IPS-20b (cell line): ENCODE results near the gene RARRES2.

ENCODE experiments used
- H3K27ac ChIP-seq: one replicate; pipeline ENCODE4 v1.5.1; 2013; ENCODE audit warnings: low read length
- H3K27me3 ChIP-seq: 2 replicates; pipeline ENCODE4 v1.6.1; 2013; ENCODE audit warnings: mild to moderate bottlenecking, low read length, inconsistent platforms; ENCODE audit not compliant: insufficient read depth
- H3K36me3 ChIP-seq: 2 replicates; pipeline ENCODE4 v1.6.1; 2013; ENCODE audit warnings: low read depth, mild to moderate bottlenecking, inconsistent platforms, low read length, moderate library complexity; ENCODE audit not compliant: insufficient read depth
- H3K4me1 ChIP-seq: 2 replicates; pipeline ENCODE4 v1.6.1; 2013; ENCODE audit warnings: mild to moderate bottlenecking, control low read depth, inconsistent platforms, low read length, moderate library complexity; ENCODE audit not compliant: insufficient read depth
- H3K4me3 ChIP-seq: 2 replicates; pipeline ENCODE4 v1.5.1; 2013; ENCODE audit warnings: mild to moderate bottlenecking, low read length, inconsistent platforms
- H3K9ac ChIP-seq: 2 replicates; pipeline ENCODE4 v1.6.1; 2013; ENCODE audit warnings: low read depth, mild to moderate bottlenecking, inconsistent platforms, low read length, moderate library complexity
- H3K9me3 ChIP-seq: 2 replicates; pipeline ENCODE4 v1.6.1; 2013; ENCODE audit warnings: mild to moderate bottlenecking, low read depth, low read length, inconsistent platforms; ENCODE audit not compliant: insufficient read depth

Gene RARRES2

GRCh38 chr7:150368096-150368883 lies 26.9 kb upstream of the RARRES2 start, which contains the start of gene REPIN1:
Gene REPIN1 (plus strand): TSS chr7:150368822. CDS start chr7:150369712, 890 bp downstream.
- Histone ChIP-seq H3K27ac (peak within 1 kb of the TSS; percentile 96), H3K36me3 (peaks cover 37% of the 10 kb centered on the region)

GRCh38 chr7:150367677-150368095 lies 26.3 kb upstream of the RARRES2 start:
- H3K4me3 ChIP-seq: peak overlapping the region; percentile 95
- no peaks in the 10 kb centered on the region for H3K27me3 ChIP-seq
- peak overlapping the region; percentile 95; the same call in 1 of the 2 replicates for H3K9ac ChIP-seq
- peaks cover 25% of the 10 kb centered on the region for H3K4me1 ChIP-seq
- peaks cover 31% of the 10 kb centered on the region for H3K36me3 ChIP-seq
- H3K27ac ChIP-seq: peak overlapping the region; percentile 72
- H3K9me3 ChIP-seq: no peaks in the 10 kb centered on the region

More at GRCh38 chr7:150368096-150368883, 26.9 kb upstream of the RARRES2 start, which contains the start of gene REPIN1:
- no peaks in the 10 kb centered on the region for H3K27me3 ChIP-seq
- H3K4me1 ChIP-seq: peaks cover 28% of the 10 kb centered on the region
- peak within 1 kb of the TSS; percentile 95 for H3K4me3 ChIP-seq
- H3K9me3 ChIP-seq: no peaks in the 10 kb centered on the region
- peak within 1 kb of the TSS; percentile 95 for H3K9ac ChIP-seq

GRCh38 chr7:150365673-150366398 lies 24.4 kb upstream of the RARRES2 start:
- H3K4me1 ChIP-seq: peaks cover 39% of the 10 kb centered on the region
- peak overlapping the region; percentile 39; the same call in 1 of the 2 replicates for H3K9ac ChIP-seq
- H3K9me3 ChIP-seq: no peaks in the 10 kb centered on the region
- peaks cover 13% of the 10 kb centered on the region for H3K36me3 ChIP-seq
- no peak overlapping the region for H3K4me3 ChIP-seq
- no peak overlapping the region for H3K27ac ChIP-seq
- no peaks in the 10 kb centered on the region for H3K27me3 ChIP-seq

GRCh38 chr7:150365194-150365593 lies 23.8 kb upstream of the RARRES2 start:
- peaks cover 33% of the 10 kb centered on the region for H3K4me1 ChIP-seq
- H3K27ac ChIP-seq: no peak overlapping the region
- no peak overlapping the region for H3K4me3 ChIP-seq
- no peaks in the 10 kb centered on the region for H3K27me3 ChIP-seq
- no peaks in the 10 kb centered on the region for H3K9me3 ChIP-seq
- peaks cover 7% of the 10 kb centered on the region; the same call in 1 of the 2 replicates for H3K36me3 ChIP-seq
- no peak overlapping the region for H3K9ac ChIP-seq

- Histone ChIP-seq H3K9me3 (no peaks in the 10 kb centered on the region), H3K4me3 (no peak overlapping the region), H3K4me1 (peaks cover 24% of the 10 kb centered on the region; the same call in 1 of the 2 replicates), H3K27ac (no peak overlapping the region), H3K36me3 (no peaks in the 10 kb centered on the region), H3K27me3 (no peaks in the 10 kb centered on the region), H3K9ac (no peak overlapping the region)
These were observed 22.4 kb upstream of the RARRES2 start for GRCh38 chr7:150363872-150364271.

GRCh38 chr7:150363370-150363769 lies 21.9 kb upstream of the RARRES2 start:
- Histone ChIP-seq H3K9ac (no peak overlapping the region), H3K4me3 (no peak overlapping the region), H3K4me1 (peaks cover 24% of the 10 kb centered on the region; the same call in 1 of the 2 replicates), H3K36me3 (no peaks in the 10 kb centered on the region), H3K9me3 (no peaks in the 10 kb centered on the region), H3K27me3 (no peaks in the 10 kb centered on the region), H3K27ac (no peak overlapping the region)

- no peak overlapping the region for H3K27ac ChIP-seq
- no peaks in the 10 kb centered on the region for H3K9me3 ChIP-seq
- no peaks in the 10 kb centered on the region for H3K36me3 ChIP-seq
- H3K4me3 ChIP-seq: no peak overlapping the region
- H3K4me1 ChIP-seq: peaks cover 23% of the 10 kb centered on the region; the same call in 1 of the 2 replicates
- no peak overlapping the region; the same call in 1 of the 2 replicates for H3K9ac ChIP-seq
- H3K27me3 ChIP-seq: no peaks in the 10 kb centered on the region
These were observed 20.6 kb upstream of the RARRES2 start for GRCh38 chr7:150361807-150362621.

- no peak overlapping the region for H3K27ac ChIP-seq
- peaks cover 26% of the 10 kb centered on the region; the same call in 1 of the 2 replicates for H3K4me1 ChIP-seq
These were observed 20.0 kb upstream of the RARRES2 start for GRCh38 chr7:150361402-150361801.

GRCh38 chr7:150360363-150361058 lies 19.1 kb upstream of the RARRES2 start:
- Histone ChIP-seq H3K36me3 (no peaks in the 10 kb centered on the region), H3K27ac (no peak overlapping the region), H3K4me3 (no peak overlapping the region), H3K9me3 (no peaks in the 10 kb centered on the region), H3K9ac (no peak overlapping the region), H3K27me3 (no peaks in the 10 kb centered on the region), H3K4me1 (peaks cover 20% of the 10 kb centered on the region; the same call in 1 of the 2 replicates)

More at GRCh38 chr7:150361402-150361801, 20.0 kb upstream of the RARRES2 start:
- no peaks in the 10 kb centered on the region for H3K36me3 ChIP-seq
- no peaks in the 10 kb centered on the region for H3K27me3 ChIP-seq
- no peak overlapping the region; the same call in 1 of the 2 replicates for H3K9ac ChIP-seq
- H3K4me3 ChIP-seq: no peak overlapping the region
- H3K9me3 ChIP-seq: no peaks in the 10 kb centered on the region

- Histone ChIP-seq H3K27me3 (no peaks in the 10 kb centered on the region), H3K9ac (no peak overlapping the region), H3K4me3 (no peak overlapping the region), H3K36me3 (no peaks in the 10 kb centered on the region), H3K9me3 (no peaks in the 10 kb centered on the region), H3K27ac (no peak overlapping the region), H3K4me1 (peaks cover 20% of the 10 kb centered on the region; the same call in 1 of the 2 replicates)
These were observed 18.4 kb upstream of the RARRES2 start for GRCh38 chr7:150359622-150360362.
